ENCODE results near the gene ADGRF3.

- TF ChIP-seq CTCF (IDR thresholded peaks at IDR 0.05): no peak
- TF ChIP-seq POLR2A (IDR thresholded peaks at IDR 0.05): no peak
Measured at GRCh38 chr2:26366957-26367356, 20.4 kb upstream of the ADGRF3 start.
